Measurements from ENCODE around the gene SPHK2.

Gene SPHK2

GRCh38 chr19:48606463-48607358 lies 12.6 kb upstream of the SPHK2 start, which contains the start of gene SPACA4:
SPACA4 (plus strand) TSS chr19:48606742; CDS start chr19:48606979, 237 bp downstream.
- no peak within 1 kb of the TSS for H3K4me3 ChIP-seq (ENCODE audit: low read length)
- DNase-seq (ENCODE audit: low read depth) = no peak

GRCh38 chr19:48607359-48607755 lies 11.9 kb upstream of the SPHK2 start:
- Histone ChIP-seq H3K9me3 (ENCODE audit: control insufficient read depth, low read length) (no peaks in the 10 kb centered on the region), H3K4me1 (ENCODE audit: control insufficient read depth, insufficient read depth, low read length) (no peaks in the 10 kb centered on the region), H3K9ac (ENCODE audit: low read length) (no peak overlapping the region), H3K36me3 (ENCODE audit: control insufficient read depth, insufficient read depth, low read length, severe bottlenecking) (no peaks in the 10 kb centered on the region), H3K4me3 (ENCODE audit: low read length) (no peak overlapping the region), H3K27me3 (replicated peaks; ENCODE audit: control insufficient read depth, insufficient read depth, low read length) (peaks cover under 1% of the 10 kb centered on the region)
- DNase-seq (ENCODE audit: low read depth) = no peak

More at GRCh38 chr19:48606463-48607358, 12.6 kb upstream of the SPHK2 start, which contains the start of gene SPACA4:
- H3K36me3 ChIP-seq (ENCODE audit: control insufficient read depth, insufficient read depth, low read length, severe bottlenecking) = no peaks in the 10 kb centered on the region
- H3K27me3 ChIP-seq (replicated peaks; ENCODE audit: control insufficient read depth, insufficient read depth, low read length) = peaks cover 4% of the 10 kb centered on the region
- H3K9me3 ChIP-seq (ENCODE audit: control insufficient read depth, low read length) = no peaks in the 10 kb centered on the region
- no peaks in the 10 kb centered on the region for H3K4me1 ChIP-seq (ENCODE audit: control insufficient read depth, insufficient read depth, low read length)
- H3K9ac ChIP-seq (ENCODE audit: low read length) = no peak within 1 kb of the TSS

DNA sequence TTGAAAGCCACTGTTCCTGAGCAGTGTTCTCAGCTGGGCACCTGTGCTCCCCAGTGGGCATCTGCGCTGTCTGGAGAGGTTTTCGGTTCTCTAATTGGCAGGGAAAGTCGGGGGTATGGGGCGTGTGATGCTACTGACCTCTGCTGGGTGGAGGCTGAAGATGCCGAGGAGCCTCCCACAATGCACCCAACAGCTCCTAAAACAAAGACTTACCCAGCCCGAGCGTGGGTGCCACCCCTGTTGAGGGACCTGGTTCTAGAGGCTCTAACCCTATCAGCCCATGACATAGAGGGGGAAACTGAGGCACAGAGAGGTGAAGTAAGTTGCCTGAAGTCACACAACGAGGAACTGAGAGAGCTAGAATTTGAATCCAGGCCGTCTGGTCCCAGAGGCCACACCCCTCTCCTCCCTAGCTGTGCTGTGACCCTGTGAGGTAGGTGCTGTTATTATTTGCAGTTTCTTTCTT lies 10.5 kb upstream of the SPHK2 start:
- Histone ChIP-seq H3K9me3 (ENCODE audit: control insufficient read depth, low read length) (no peaks in the 10 kb centered on the region), H3K9ac (ENCODE audit: low read length) (no peak overlapping the region), H3K27me3 (replicated peaks; ENCODE audit: control insufficient read depth, insufficient read depth, low read length) (no peaks in the 10 kb centered on the region), H3K4me3 (ENCODE audit: low read length) (no peak overlapping the region), H3K4me1 (ENCODE audit: control insufficient read depth, insufficient read depth, low read length) (no peaks in the 10 kb centered on the region), H3K36me3 (ENCODE audit: control insufficient read depth, insufficient read depth, low read length, severe bottlenecking) (no peaks in the 10 kb centered on the region)
- peak; percentile 40 for DNase-seq (ENCODE audit: low read depth)

GRCh38 chr19:48609571-48610108 lies 9.7 kb upstream of the SPHK2 start:
- Histone ChIP-seq H3K4me1 (ENCODE audit: control insufficient read depth, insufficient read depth, low read length) (no peaks in the 10 kb centered on the region), H3K4me3 (ENCODE audit: low read length) (no peak overlapping the region), H3K27me3 (replicated peaks; ENCODE audit: control insufficient read depth, insufficient read depth, low read length) (no peaks in the 10 kb centered on the region), H3K9me3 (ENCODE audit: control insufficient read depth, low read length) (no peaks in the 10 kb centered on the region), H3K9ac (ENCODE audit: low read length) (no peak overlapping the region), H3K36me3 (ENCODE audit: control insufficient read depth, insufficient read depth, low read length, severe bottlenecking) (no peaks in the 10 kb centered on the region)
- no peak for DNase-seq (ENCODE audit: low read depth)

- no peak for DNase-seq (ENCODE audit: low read depth)
- peaks cover 6% of the 10 kb centered on the region for H3K4me1 ChIP-seq (ENCODE audit: control insufficient read depth, insufficient read depth, low read length)
- no peak overlapping the region for H3K9ac ChIP-seq (ENCODE audit: low read length)
- no peaks in the 10 kb centered on the region for H3K9me3 ChIP-seq (ENCODE audit: control insufficient read depth, low read length)
- H3K36me3 ChIP-seq (ENCODE audit: control insufficient read depth, insufficient read depth, low read length, severe bottlenecking) = peaks cover 22% of the 10 kb centered on the region
- H3K27me3 ChIP-seq (replicated peaks; ENCODE audit: control insufficient read depth, insufficient read depth, low read length) = no peaks in the 10 kb centered on the region
- H3K4me3 ChIP-seq (ENCODE audit: low read length) = no peak overlapping the region
Measured at GRCh38 chr19:48611872-48612271, 7.4 kb upstream of the SPHK2 start.

DNA sequence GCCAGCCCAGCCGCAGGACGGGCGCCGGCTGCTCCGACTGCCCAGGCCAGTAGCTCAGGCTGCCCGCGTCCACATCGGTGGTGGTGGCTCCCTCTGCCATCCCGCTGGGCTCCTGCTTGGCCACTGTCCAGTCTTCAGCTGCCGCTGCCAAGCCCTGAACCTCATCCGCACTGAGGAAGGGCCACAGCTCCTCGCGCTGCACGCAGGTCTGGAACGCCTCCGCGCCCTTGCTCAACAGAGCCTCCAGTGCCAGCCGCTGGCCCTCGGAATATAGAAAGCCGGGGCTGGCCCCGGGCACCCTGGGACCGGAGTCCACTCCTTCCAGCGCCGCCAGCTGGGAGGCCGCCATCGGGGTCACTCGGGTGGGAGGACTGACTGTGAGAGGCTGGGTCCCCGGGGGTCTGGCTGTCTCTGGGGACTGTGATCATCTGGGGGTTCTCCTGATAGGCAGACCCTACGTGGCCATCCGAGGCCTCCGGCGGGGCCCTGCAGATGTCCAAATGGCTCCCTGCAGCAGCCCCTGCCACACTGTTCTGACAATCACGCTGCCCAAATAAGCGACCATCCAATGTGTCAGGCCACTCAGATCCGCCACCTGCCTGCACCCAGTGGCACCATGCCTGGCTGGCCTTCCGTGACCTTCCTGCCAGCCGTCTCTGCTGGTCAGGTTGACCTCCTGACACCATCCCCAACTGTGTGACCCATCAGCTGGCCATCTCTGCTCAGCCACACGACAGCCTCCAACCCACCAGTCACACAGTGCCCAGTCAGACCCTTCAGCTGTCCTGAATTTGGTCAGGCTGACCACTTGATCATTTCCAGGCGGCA lies 6.1 kb upstream of the SPHK2 start:
- H3K27me3 ChIP-seq (replicated peaks; ENCODE audit: control insufficient read depth, insufficient read depth, low read length) = no peaks in the 10 kb centered on the region
- no peak overlapping the region for H3K4me3 ChIP-seq (ENCODE audit: low read length)
- no peak for DNase-seq (ENCODE audit: low read depth)
- no peaks in the 10 kb centered on the region for H3K9me3 ChIP-seq (ENCODE audit: control insufficient read depth, low read length)
- H3K4me1 ChIP-seq (ENCODE audit: control insufficient read depth, insufficient read depth, low read length) = peaks cover 20% of the 10 kb centered on the region
- peaks cover 30% of the 10 kb centered on the region for H3K36me3 ChIP-seq (ENCODE audit: control insufficient read depth, insufficient read depth, low read length, severe bottlenecking)
- H3K9ac ChIP-seq (ENCODE audit: low read length) = no peak overlapping the region

GRCh38 chr19:48613852-48614435 lies 5.4 kb upstream of the SPHK2 start:
- no peak for DNase-seq (ENCODE audit: low read depth)
- no peaks in the 10 kb centered on the region for H3K27me3 ChIP-seq (replicated peaks; ENCODE audit: control insufficient read depth, insufficient read depth, low read length)
- H3K36me3 ChIP-seq (ENCODE audit: control insufficient read depth, insufficient read depth, low read length, severe bottlenecking) = peaks cover 30% of the 10 kb centered on the region
- peaks cover 20% of the 10 kb centered on the region for H3K4me1 ChIP-seq (ENCODE audit: control insufficient read depth, insufficient read depth, low read length)
- H3K9ac ChIP-seq (ENCODE audit: low read length) = no peak overlapping the region
- H3K4me3 ChIP-seq (ENCODE audit: low read length) = no peak overlapping the region
- no peaks in the 10 kb centered on the region for H3K9me3 ChIP-seq (ENCODE audit: control insufficient read depth, low read length)

- H3K9ac ChIP-seq (ENCODE audit: low read length) = peak within 1 kb of the TSS; percentile 100
- no peak for DNase-seq (ENCODE audit: low read depth)
- H3K4me3 ChIP-seq (ENCODE audit: low read length) = no peak within 1 kb of the TSS
- H3K36me3 ChIP-seq (ENCODE audit: control insufficient read depth, insufficient read depth, low read length, severe bottlenecking) = peaks cover 30% of the 10 kb centered on the region
- no peaks in the 10 kb centered on the region for H3K27me3 ChIP-seq (replicated peaks; ENCODE audit: control insufficient read depth, insufficient read depth, low read length)
- peaks cover 20% of the 10 kb centered on the region for H3K4me1 ChIP-seq (ENCODE audit: control insufficient read depth, insufficient read depth, low read length)
- no peaks in the 10 kb centered on the region for H3K9me3 ChIP-seq (ENCODE audit: control insufficient read depth, low read length)
Measured at GRCh38 chr19:48614436-48615230, 4.7 kb upstream of the SPHK2 start, which contains the start of gene FAM83E. FAM83E (minus strand) TSS chr19:48615076; CDS start chr19:48613372, 1,704 bp downstream.

- H3K27me3 ChIP-seq (replicated peaks; ENCODE audit: control insufficient read depth, insufficient read depth, low read length) = no peaks in the 10 kb centered on the region
- peaks cover 26% of the 10 kb centered on the region for H3K4me1 ChIP-seq (ENCODE audit: control insufficient read depth, insufficient read depth, low read length)
- H3K36me3 ChIP-seq (ENCODE audit: control insufficient read depth, insufficient read depth, low read length, severe bottlenecking) = peaks cover 30% of the 10 kb centered on the region
- no peaks in the 10 kb centered on the region for H3K9me3 ChIP-seq (ENCODE audit: control insufficient read depth, low read length)
- no peak overlapping the region for H3K4me3 ChIP-seq (ENCODE audit: low read length)
- DNase-seq (ENCODE audit: low read depth) = no peak
- H3K9ac ChIP-seq (ENCODE audit: low read length) = peak overlapping the region; percentile 100
Measured at GRCh38 chr19:48615231-48616040, 3.9 kb upstream of the SPHK2 start.

DNA sequence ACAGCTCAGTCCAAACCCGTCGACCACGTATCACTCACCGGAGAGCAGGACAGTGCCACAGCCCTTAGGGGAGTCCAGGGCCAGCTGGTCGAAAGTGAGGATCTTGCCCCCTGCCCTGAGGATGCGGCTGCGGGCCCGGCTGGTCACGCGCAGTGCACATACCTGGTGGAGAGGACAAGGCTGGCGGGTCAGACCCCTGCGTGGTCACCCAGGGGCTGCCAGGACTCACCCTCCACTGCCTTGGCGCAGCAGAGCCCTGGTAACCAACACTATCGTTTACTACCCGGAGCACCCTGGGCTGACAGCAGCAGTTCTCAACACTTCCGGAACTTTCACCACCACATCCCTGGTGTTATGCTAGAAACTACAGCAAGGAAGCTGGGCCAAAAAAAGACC lies 3.3 kb upstream of the SPHK2 start:
- H3K4me3 ChIP-seq (ENCODE audit: low read length) = no peak overlapping the region
- H3K27me3 ChIP-seq (replicated peaks; ENCODE audit: control insufficient read depth, insufficient read depth, low read length) = no peaks in the 10 kb centered on the region
- peaks cover 26% of the 10 kb centered on the region for H3K4me1 ChIP-seq (ENCODE audit: control insufficient read depth, insufficient read depth, low read length)
- no peaks in the 10 kb centered on the region for H3K9me3 ChIP-seq (ENCODE audit: control insufficient read depth, low read length)
- DNase-seq (ENCODE audit: low read depth) = no peak
- H3K9ac ChIP-seq (ENCODE audit: low read length) = peak overlapping the region; percentile 100
- peaks cover 30% of the 10 kb centered on the region for H3K36me3 ChIP-seq (ENCODE audit: control insufficient read depth, insufficient read depth, low read length, severe bottlenecking)

Measured in adipocyte (in vitro differentiated cells).